Measurements from ENCODE around the gene GNGT2. TPM values are rescaled to one million over a fixed set of nuclear protein-coding genes. Genes with fewer than 3 reads are reported as not detected.

Gene GNGT2
- polyA plus RNA-seq, 4 donors, result 1.9 to 3.5 (median 3.0) TPM; not detected in 1

- no peak overlapping the region for H3K4me3 ChIP-seq (ENCODE audit: low read depth in 1 of 3, low read length in 3 of 3)
Observed at GRCh38 chr17:49217651-49218413, 7.5 kb upstream of the GNGT2 start.

GRCh38 chr17:49216953-49217650 lies 6.7 kb upstream of the GNGT2 start:
- 56 to 62% (median 57%) methylated on average over 11 of the region's 11 CpGs for WGBS, 3 donors
- DNase-seq (no peak), FAIRE-seq (no peak)
- no peak overlapping the region for H3K4me3 ChIP-seq (ENCODE audit: low read depth in 1 of 3, low read length in 3 of 3)
- H3K27me3 ChIP-seq (ENCODE audit: control insufficient read depth in 3 of 3, insufficient read depth in 3 of 3, low read length in 3 of 3), result peaks cover 0 to 14% (median 0%) of the 10 kb centered on the region in 3 donors
- peaks cover 0 to 20% (median 0%) of the 10 kb centered on the region in 3 donors for H3K36me3 ChIP-seq (ENCODE audit: control insufficient read depth in 3 of 3, insufficient read depth in 2 of 3, low read depth in 1 of 3, low read length in 3 of 3)
- no peaks in the 10 kb centered on the region for H3K9me3 ChIP-seq (ENCODE audit: control insufficient read depth in 2 of 2, insufficient read depth in 1 of 2, low read depth in 1 of 2, low read length in 1 of 2)
- peaks cover 0 to 3% (median 0%) of the 10 kb centered on the region in 3 donors for H3K4me1 ChIP-seq (ENCODE audit: control insufficient read depth in 3 of 3, insufficient read depth in 2 of 3, low read depth in 1 of 3, low read length in 2 of 3)
- peak overlapping the region in 1 of 3 donors; percentile 68 for H3K27ac ChIP-seq (ENCODE audit: low read depth in 1 of 3, low read length in 2 of 3)

More at GRCh38 chr17:49217651-49218413, 7.5 kb upstream of the GNGT2 start:
- H3K27me3 ChIP-seq (ENCODE audit: control insufficient read depth in 3 of 3, insufficient read depth in 3 of 3, low read length in 3 of 3), result peaks cover 0 to 21% (median 0%) of the 10 kb centered on the region in 3 donors
- H3K36me3 ChIP-seq (ENCODE audit: control insufficient read depth in 3 of 3, insufficient read depth in 2 of 3, low read depth in 1 of 3, low read length in 3 of 3), result peaks cover 0 to 22% (median 0%) of the 10 kb centered on the region in 3 donors
- peak overlapping the region in 2 of 3 donors; percentile 24 to 69 for H3K27ac ChIP-seq (ENCODE audit: low read depth in 1 of 3, low read length in 2 of 3)
- H3K4me1 ChIP-seq (ENCODE audit: control insufficient read depth in 3 of 3, insufficient read depth in 2 of 3, low read depth in 1 of 3, low read length in 2 of 3), result peaks cover 0 to 3% (median 0%) of the 10 kb centered on the region in 3 donors
- H3K9me3 ChIP-seq (ENCODE audit: control insufficient read depth in 2 of 2, insufficient read depth in 1 of 2, low read depth in 1 of 2, low read length in 1 of 2), result no peaks in the 10 kb centered on the region
- DNase-seq (peak in 1 of 2 donors; percentile 66), FAIRE-seq (no peak)
- WGBS, 3 donors, result 58 to 69% (median 61%) methylated on average over 17 of the region's 17 CpGs

- peaks cover 0 to 3% (median 0%) of the 10 kb centered on the region in 3 donors for H3K4me1 ChIP-seq (ENCODE audit: control insufficient read depth in 3 of 3, insufficient read depth in 2 of 3, low read depth in 1 of 3, low read length in 2 of 3)
- no peaks in the 10 kb centered on the region for H3K9me3 ChIP-seq (ENCODE audit: control insufficient read depth in 2 of 2, insufficient read depth in 1 of 2, low read depth in 1 of 2, low read length in 1 of 2)
- H3K27me3 ChIP-seq (ENCODE audit: control insufficient read depth in 3 of 3, insufficient read depth in 3 of 3, low read length in 3 of 3), result peaks cover 0 to 9% (median 0%) of the 10 kb centered on the region in 3 donors
- H3K27ac ChIP-seq (ENCODE audit: low read depth in 1 of 3, low read length in 2 of 3), result peak overlapping the region in 1 of 3 donors; percentile 68
- H3K36me3 ChIP-seq (ENCODE audit: control insufficient read depth in 3 of 3, insufficient read depth in 2 of 3, low read depth in 1 of 3, low read length in 3 of 3), result peaks cover 0 to 18% (median 0%) of the 10 kb centered on the region in 3 donors
- FAIRE-seq (no peak), DNase-seq (no peak)
- no peak overlapping the region for H3K4me3 ChIP-seq (ENCODE audit: low read depth in 1 of 3, low read length in 3 of 3)
- whole genome bisulfite sequencing, 3 donors, result 81 to 85% (median 85%) methylated on average over 12 to 13 of the region's 13 CpGs
Observed at GRCh38 chr17:49216482-49216881, 6.1 kb upstream of the GNGT2 start.

- no peak for FAIRE-seq
Observed at GRCh38 chr17:49214676-49215360, 4.4 kb upstream of the GNGT2 start.

GRCh38 chr17:49213847-49214246 lies 3.5 kb upstream of the GNGT2 start:
- DNase-seq (no peak), FAIRE-seq (no peak)
- H3K4me1 ChIP-seq (ENCODE audit: control insufficient read depth in 3 of 3, insufficient read depth in 2 of 3, low read depth in 1 of 3, low read length in 2 of 3), result peaks cover 0 to 4% (median 3%) of the 10 kb centered on the region in 3 donors
- H3K4me3 ChIP-seq (ENCODE audit: low read depth in 1 of 3, low read length in 3 of 3), result peak overlapping the region in 1 of 3 donors; percentile 56
- peaks cover 0 to 1% (median 0%) of the 10 kb centered on the region in 3 donors for H3K27me3 ChIP-seq (ENCODE audit: control insufficient read depth in 3 of 3, insufficient read depth in 3 of 3, low read length in 3 of 3)
- no peak overlapping the region for H3K27ac ChIP-seq (ENCODE audit: low read depth in 1 of 3, low read length in 2 of 3)
- no peaks in the 10 kb centered on the region for H3K9me3 ChIP-seq (ENCODE audit: control insufficient read depth in 2 of 2, insufficient read depth in 1 of 2, low read depth in 1 of 2, low read length in 1 of 2)
- 81 to 88% (median 84%) methylated on average over 2 of the region's 2 CpGs for WGBS, 3 donors
- peaks cover 0 to 10% (median 0%) of the 10 kb centered on the region in 3 donors for H3K36me3 ChIP-seq (ENCODE audit: control insufficient read depth in 3 of 3, insufficient read depth in 2 of 3, low read depth in 1 of 3, low read length in 3 of 3)

More at GRCh38 chr17:49214676-49215360, 4.4 kb upstream of the GNGT2 start:
- peaks cover 0 to 15% (median 0%) of the 10 kb centered on the region in 3 donors for H3K36me3 ChIP-seq (ENCODE audit: control insufficient read depth in 3 of 3, insufficient read depth in 2 of 3, low read depth in 1 of 3, low read length in 3 of 3)
- H3K27ac ChIP-seq (ENCODE audit: low read depth in 1 of 3, low read length in 2 of 3), result peak overlapping the region in 1 of 3 donors; percentile 40
- DNase-seq, result no peak
- no peaks in the 10 kb centered on the region for H3K9me3 ChIP-seq (ENCODE audit: control insufficient read depth in 2 of 2, insufficient read depth in 1 of 2, low read depth in 1 of 2, low read length in 1 of 2)
- H3K4me1 ChIP-seq (ENCODE audit: control insufficient read depth in 3 of 3, insufficient read depth in 2 of 3, low read depth in 1 of 3, low read length in 2 of 3), result peaks cover 0 to 4% (median 3%) of the 10 kb centered on the region in 3 donors
- no peak overlapping the region for H3K4me3 ChIP-seq (ENCODE audit: low read depth in 1 of 3, low read length in 3 of 3)
- peaks cover 0 to 7% (median 0%) of the 10 kb centered on the region in 3 donors for H3K27me3 ChIP-seq (ENCODE audit: control insufficient read depth in 3 of 3, insufficient read depth in 3 of 3, low read length in 3 of 3)
- WGBS, 3 donors, result 40 to 57% (median 42%) methylated on average over 12 of the region's 12 CpGs

DNA sequence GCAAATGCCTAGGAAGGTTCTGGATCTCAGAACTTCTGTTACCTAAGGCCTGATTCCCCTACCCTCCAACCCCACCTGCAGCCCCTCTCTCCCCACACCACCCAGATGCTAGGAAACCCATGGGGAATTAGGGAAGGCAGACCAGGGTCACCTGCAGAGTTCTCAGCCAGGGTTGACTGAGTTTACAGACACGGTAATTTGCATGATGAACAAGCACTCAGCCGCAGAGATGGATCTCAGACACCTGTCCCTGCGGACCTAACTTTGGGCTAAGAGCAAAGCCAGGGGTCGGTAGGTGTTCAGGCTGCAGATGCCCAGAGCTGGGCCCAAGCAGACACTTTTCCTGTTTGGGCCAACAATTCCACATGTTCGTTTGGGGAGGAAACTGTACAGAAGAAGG lies 3.0 kb upstream of the GNGT2 start:
- no peak for DNase-seq
- WGBS, 3 donors, result 58 to 73% (median 63%) methylated on average over 5 of the region's 5 CpGs
- H3K36me3 ChIP-seq (ENCODE audit: control insufficient read depth in 3 of 3, insufficient read depth in 2 of 3, low read depth in 1 of 3, low read length in 3 of 3), result peaks cover 0 to 9% (median 0%) of the 10 kb centered on the region in 3 donors
- H3K9me3 ChIP-seq (ENCODE audit: control insufficient read depth in 2 of 2, insufficient read depth in 1 of 2, low read depth in 1 of 2, low read length in 1 of 2), result no peaks in the 10 kb centered on the region
- no peaks in the 10 kb centered on the region for H3K27me3 ChIP-seq (ENCODE audit: control insufficient read depth in 3 of 3, insufficient read depth in 3 of 3, low read length in 3 of 3)
- H3K4me1 ChIP-seq (ENCODE audit: control insufficient read depth in 3 of 3, insufficient read depth in 2 of 3, low read depth in 1 of 3, low read length in 2 of 3), result peaks cover 0 to 4% (median 3%) of the 10 kb centered on the region in 3 donors
- no peak overlapping the region for H3K27ac ChIP-seq (ENCODE audit: low read depth in 1 of 3, low read length in 2 of 3)
- peak overlapping the region in 1 of 3 donors; percentile 56 for H3K4me3 ChIP-seq (ENCODE audit: low read depth in 1 of 3, low read length in 3 of 3)
- FAIRE-seq, result no peak

- Histone ChIP-seq H3K4me3 (ENCODE audit: low read depth in 1 of 3, low read length in 3 of 3) (no peak overlapping the region), H3K36me3 (ENCODE audit: control insufficient read depth in 3 of 3, insufficient read depth in 2 of 3, low read depth in 1 of 3, low read length in 3 of 3) (no peaks in the 10 kb centered on the region), H3K4me1 (ENCODE audit: control insufficient read depth in 3 of 3, insufficient read depth in 2 of 3, low read depth in 1 of 3, low read length in 2 of 3) (peaks cover 0 to 4% (median 0%) of the 10 kb centered on the region in 3 donors), H3K9me3 (ENCODE audit: control insufficient read depth in 2 of 2, insufficient read depth in 1 of 2, low read depth in 1 of 2, low read length in 1 of 2) (no peaks in the 10 kb centered on the region), H3K27me3 (ENCODE audit: control insufficient read depth in 3 of 3, insufficient read depth in 3 of 3, low read length in 3 of 3) (peaks cover 0 to 12% (median 0%) of the 10 kb centered on the region in 3 donors), H3K27ac (ENCODE audit: low read depth in 1 of 3, low read length in 2 of 3) (peak overlapping the region in 1 of 3 donors; percentile 46)
- WGBS, 3 donors, result 61 to 80% (median 67%) methylated on average over 10 of the region's 10 CpGs
- FAIRE-seq (no peak), DNase-seq (no peak)
Observed at GRCh38 chr17:49209061-49209571, 1.3 kb downstream of the GNGT2 start.

DNA sequence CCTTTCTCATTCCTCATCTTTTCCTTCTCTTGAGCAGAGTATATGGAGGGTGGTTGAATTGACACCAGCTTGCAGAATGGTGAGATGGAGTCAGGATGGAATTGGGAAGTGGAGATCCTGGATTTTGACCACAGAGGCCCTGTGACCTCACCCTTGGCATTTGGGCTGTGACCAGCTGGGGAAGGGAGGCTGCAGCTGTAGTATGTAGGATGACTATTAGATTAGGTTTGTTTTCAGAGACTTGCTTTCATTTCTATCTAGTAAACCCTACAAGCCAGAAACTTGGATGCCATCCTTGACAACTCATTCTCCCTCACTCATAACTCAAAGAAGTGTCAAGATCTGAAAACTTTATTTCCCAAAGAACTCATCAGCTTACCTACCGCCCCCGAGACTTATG lies 5.9 kb downstream of the GNGT2 start:
- no peak for FAIRE-seq

More for the DNA sequence above, 5.9 kb downstream of the GNGT2 start:
- peaks cover 0 to 14% (median 0%) of the 10 kb centered on the region in 3 donors for H3K27me3 ChIP-seq (ENCODE audit: control insufficient read depth in 3 of 3, insufficient read depth in 3 of 3, low read length in 3 of 3)
- DNase-seq, result no peak
- H3K4me3 ChIP-seq (ENCODE audit: low read depth in 1 of 3, low read length in 3 of 3), result no peak overlapping the region
- H3K27ac ChIP-seq (ENCODE audit: low read depth in 1 of 3, low read length in 2 of 3), result no peak overlapping the region
- H3K4me1 ChIP-seq (ENCODE audit: control insufficient read depth in 3 of 3, insufficient read depth in 2 of 3, low read depth in 1 of 3, low read length in 2 of 3), result no peaks in the 10 kb centered on the region
- no peaks in the 10 kb centered on the region for H3K9me3 ChIP-seq (ENCODE audit: control insufficient read depth in 2 of 2, insufficient read depth in 1 of 2, low read depth in 1 of 2, low read length in 1 of 2)
- 95 to 98% (median 97%) methylated on average over 2 of the region's 2 CpGs for WGBS, 3 donors
- H3K36me3 ChIP-seq (ENCODE audit: control insufficient read depth in 3 of 3, insufficient read depth in 2 of 3, low read depth in 1 of 3, low read length in 3 of 3), result no peaks in the 10 kb centered on the region

Measured in small intestine (tissue), 7 donors.